Measurements from ENCODE around the gene NNT. TPM values are rescaled to one million over a fixed set of nuclear protein-coding genes. Genes with fewer than 3 reads are reported as not detected.

The NNT gene
- polyA plus RNA-seq, 3 donors, result 17.1 to 47.2 (median 41.2) TPM

DNA sequence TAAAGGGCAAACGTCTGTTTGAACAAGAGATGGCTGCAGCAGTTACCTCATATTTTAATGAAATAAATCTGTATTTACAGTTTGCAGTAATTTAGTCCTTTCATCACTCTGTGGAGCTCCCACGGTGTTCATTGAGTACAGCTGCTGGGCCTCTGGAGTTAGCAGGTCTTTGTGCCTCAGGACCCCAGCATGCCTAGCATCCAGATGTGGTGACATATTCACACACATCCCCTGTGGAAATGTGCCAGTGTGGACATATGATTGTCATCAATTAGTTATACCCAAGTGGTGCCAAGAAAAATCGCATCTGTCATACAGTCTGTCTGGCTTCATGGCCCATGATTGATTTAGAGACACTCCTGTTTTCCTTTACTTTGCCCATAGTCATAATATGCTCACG lies 77.3 kb downstream of the NNT start:
- H3K36me3 ChIP-seq (replicated peaks in 1 of 2; ENCODE audit: control insufficient read depth in 1 of 2, insufficient read depth in 2 of 2, low read length in 2 of 2), result peaks cover 51 to 89% of the 10 kb centered on the region in 2 donors

DNA sequence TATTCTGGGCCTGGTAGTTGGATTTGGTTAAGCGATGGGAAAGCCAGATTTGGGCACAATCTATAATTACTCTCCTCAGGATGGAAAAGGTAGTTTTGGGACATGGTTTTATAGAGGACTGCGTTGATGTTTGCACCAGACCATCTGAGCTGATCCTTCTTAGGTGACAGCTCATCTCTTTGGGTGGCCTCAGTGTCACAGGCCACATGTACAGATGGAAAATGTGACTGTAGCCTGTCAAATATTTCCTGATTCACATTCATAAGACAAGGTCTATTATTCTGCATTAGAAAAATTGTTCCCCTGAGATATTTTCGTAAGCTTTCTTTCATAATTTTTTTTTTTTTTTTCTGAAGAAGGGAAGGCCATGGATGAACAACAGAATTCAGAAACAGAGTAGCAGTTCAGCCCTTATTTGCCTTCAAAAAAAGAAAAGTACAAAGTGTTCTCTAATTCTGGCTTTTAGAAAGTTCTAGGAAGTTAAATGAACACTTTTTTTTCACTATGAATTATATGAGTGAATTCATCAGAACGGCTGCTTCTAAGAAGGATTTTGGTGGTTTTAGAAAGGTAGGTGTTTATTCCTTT lies 81.0 kb downstream of the NNT start:
- Histone ChIP-seq H3K79me2 (ENCODE audit: insufficient read depth, low read length) (no peaks in the 10 kb centered on the region), H4K20me1 (ENCODE audit: insufficient read depth, low read length) (no peaks in the 10 kb centered on the region), H3K27me3 (ENCODE audit: control insufficient read depth in 2 of 2, insufficient read depth in 2 of 2, low read length in 2 of 2) (no peaks in the 10 kb centered on the region), H3K9ac (ENCODE audit: insufficient read depth, low read length, poor library complexity, severe bottlenecking) (no peak overlapping the region), H3K4me1 (ENCODE audit: control insufficient read depth in 1 of 2, insufficient read depth in 2 of 2, low read length in 2 of 2) (no peaks in the 10 kb centered on the region), H3K4me2 (replicated peaks; ENCODE audit: extremely low read depth, low read length, poor library complexity, severe bottlenecking) (no peak overlapping the region), H3K27ac (ENCODE audit: low read depth in 1 of 2, low read length in 2 of 2) (no peak overlapping the region), H3K36me3 (replicated peaks in 1 of 2; ENCODE audit: control insufficient read depth in 1 of 2, insufficient read depth in 2 of 2, low read length in 2 of 2) (peaks cover 37 to 83% of the 10 kb centered on the region in 2 donors), H3K4me3 (replicated peaks in 1 of 3; ENCODE audit: low read depth in 2 of 3, low read length in 3 of 3) (no peak overlapping the region), H2AFZ (ENCODE audit: insufficient read depth, low read depth, low read length, poor library complexity, severe bottlenecking) (no peak overlapping the region), H3K9me3 (replicated peaks in 1 of 2; ENCODE audit: control insufficient read depth in 1 of 2, insufficient read depth in 1 of 2, low read length in 2 of 2) (no peaks in the 10 kb centered on the region)
- peaks cover 47 to 62% of the 10 kb centered on the region in 2 donors for H3K36me3 Mint-ChIP-seq
- intact Hi-C loops (cut with micrococcal nuclease), result no loop called here
- peaks cover 0 to 2% (median 0%) of the 10 kb centered on the region in 3 donors for H3K27me3 Mint-ChIP-seq (ENCODE audit: low read depth in 3 of 3)
- peaks cover 0 to 4% (median 0%) of the 10 kb centered on the region in 7 donors for H3K9me3 Mint-ChIP-seq
- no peaks in the 10 kb centered on the region for H3K4me1 Mint-ChIP-seq
- 100% methylated on average over 2 of the region's 4 CpGs for WGBS (ENCODE audit: insufficient coverage)
- no peak for DNase-seq
- H3K4me3 Mint-ChIP-seq, result no peak overlapping the region
- no peak for TF ChIP-seq CTCF (IDR thresholded peaks at IDR 0.05)
- H3K27ac Mint-ChIP-seq, result no peak overlapping the region

More for the DNA sequence above, 77.3 kb downstream of the NNT start:
- no peaks in the 10 kb centered on the region for H3K27me3 ChIP-seq (ENCODE audit: control insufficient read depth in 2 of 2, insufficient read depth in 2 of 2, low read length in 2 of 2)
- H2AFZ ChIP-seq (ENCODE audit: insufficient read depth, low read depth, low read length, poor library complexity, severe bottlenecking), result no peak overlapping the region
- no peaks in the 10 kb centered on the region for H3K9me3 ChIP-seq (replicated peaks in 1 of 2; ENCODE audit: control insufficient read depth in 1 of 2, insufficient read depth in 1 of 2, low read length in 2 of 2)
- H3K79me2 ChIP-seq (ENCODE audit: insufficient read depth, low read length), result no peaks in the 10 kb centered on the region
- H3K4me3 ChIP-seq (replicated peaks in 1 of 3; ENCODE audit: low read depth in 2 of 3, low read length in 3 of 3), result no peak overlapping the region
- H3K27ac ChIP-seq (ENCODE audit: low read depth in 1 of 2, low read length in 2 of 2), result no peak overlapping the region
- Mint-ChIP-seq H3K4me1 (no peaks in the 10 kb centered on the region), H3K9me3 (no peaks in the 10 kb centered on the region), H3K4me3 (no peak overlapping the region), H3K36me3 (peaks cover 37 to 47% of the 10 kb centered on the region in 2 donors), H3K27me3 (ENCODE audit: low read depth in 3 of 3) (peaks cover 0 to 2% (median 0%) of the 10 kb centered on the region in 3 donors), H3K27ac (no peak overlapping the region)
- no peak for DNase-seq
- 100% methylated on average over 1 of the region's 4 CpGs for WGBS (ENCODE audit: insufficient coverage)
- H3K4me1 ChIP-seq (ENCODE audit: control insufficient read depth in 1 of 2, insufficient read depth in 2 of 2, low read length in 2 of 2), result no peaks in the 10 kb centered on the region
- intact Hi-C loops (cut with micrococcal nuclease), result no loop called here
- no peaks in the 10 kb centered on the region for H4K20me1 ChIP-seq (ENCODE audit: insufficient read depth, low read length)
- no peak overlapping the region for H3K9ac ChIP-seq (ENCODE audit: insufficient read depth, low read length, poor library complexity, severe bottlenecking)
- TF ChIP-seq CTCF (IDR thresholded peaks at IDR 0.05), result no peak
- H3K4me2 ChIP-seq (replicated peaks; ENCODE audit: extremely low read depth, low read length, poor library complexity, severe bottlenecking), result no peak overlapping the region
